Mesendoderm (in vitro differentiated cells): ENCODE data around the gene GNAT3.

Experiments used
- DNase-seq: peaks from one replicate; pipeline ENCODE4 v3.0.0; 2013
- H2AK5ac ChIP-seq: 2 replicates; pipeline ENCODE4 v1.6.1; 2013; ENCODE audit warnings: low read length, inconsistent platforms
- H2BK120ac ChIP-seq: 2 replicates; pipeline ENCODE4 v1.6.1; 2013; ENCODE audit warnings: low read depth, mild to moderate bottlenecking, low read length, moderate library complexity, mixed read lengths
- H2BK15ac ChIP-seq: replicated peaks from 2 replicates; pipeline ENCODE4 v1.6.1; 2013; ENCODE audit warnings: low read depth, mild to moderate bottlenecking, moderate library complexity
- H2BK5ac ChIP-seq: 2 replicates; pipeline ENCODE4 v1.6.1; 2013; ENCODE audit warnings: low read length, inconsistent platforms
- H3K18ac ChIP-seq: 2 replicates; pipeline ENCODE4 v1.6.1; 2013; ENCODE audit warnings: mild to moderate bottlenecking, low read length, mixed read lengths
- H3K23ac ChIP-seq: one replicate; pipeline ENCODE4 v1.6.1; 2013; ENCODE audit warnings: low read length
- H3K27ac ChIP-seq: 2 replicates; pipeline ENCODE4 v1.5.1; 2013; ENCODE audit warnings: low read depth, mild to moderate bottlenecking, inconsistent platforms, low read length, moderate library complexity
- H3K27me3 ChIP-seq: 2 replicates; pipeline ENCODE4 v1.6.1; 2013; ENCODE audit warnings: low read length, control low read depth, mild to moderate bottlenecking, inconsistent platforms; ENCODE audit not compliant: insufficient read depth, poor library complexity
- H3K36me3 ChIP-seq: 2 replicates; pipeline ENCODE4 v1.6.1; 2013; ENCODE audit warnings: low read length, inconsistent platforms; ENCODE audit not compliant: control insufficient read depth, insufficient read depth
- H3K4ac ChIP-seq: one replicate; pipeline ENCODE4 v1.6.1; 2013; ENCODE audit warnings: low read depth, mild to moderate bottlenecking, low read length, moderate library complexity
- H3K4me1 ChIP-seq: 2 replicates; pipeline ENCODE4 v1.6.1; 2013; ENCODE audit warnings: low read depth, low read length, inconsistent platforms; ENCODE audit not compliant: control insufficient read depth
- H3K4me2 ChIP-seq: 2 replicates; pipeline ENCODE4 v1.6.1; 2013; ENCODE audit warnings: low read length
- H3K4me3 ChIP-seq: 2 replicates; pipeline ENCODE4 v1.5.1; 2013; ENCODE audit warnings: mild to moderate bottlenecking, low read length
- H3K56ac ChIP-seq: one replicate; pipeline ENCODE4 v1.6.1; 2013; ENCODE audit warnings: low read length
- H3K79me1 ChIP-seq: 2 replicates; pipeline ENCODE4 v1.6.1; 2013; ENCODE audit warnings: low read length, inconsistent platforms
- H3K79me2 ChIP-seq: 2 replicates; pipeline ENCODE4 v1.6.1; 2013; ENCODE audit warnings: mild to moderate bottlenecking, low read length; ENCODE audit not compliant: control insufficient read depth, insufficient read depth
- H3K9ac ChIP-seq: 2 replicates; pipeline ENCODE4 v1.6.1; 2013; ENCODE audit warnings: low read length, inconsistent platforms
- H4K5ac ChIP-seq: one replicate; pipeline ENCODE4 v1.6.1; 2013; ENCODE audit warnings: low read length
- H4K8ac ChIP-seq: one replicate; pipeline ENCODE4 v1.6.1; 2013; ENCODE audit warnings: low read depth, mild to moderate bottlenecking, control low read depth, low read length, moderate library complexity
- WGBS: extraction: QIAGEN DNeasy Blood & Tissue Kit; methylation state at CpG from one replicate; pipeline ENCODE4 v1.1.7; 2013; ENCODE audit warnings: low lambda C conversion rate, missing lambda C conversion rate; ENCODE audit not compliant: insufficient coverage; ENCODE audit errors: extremely low coverage; 5-methylcytosine and 5-hydroxymethylcytosine counted together

The GNAT3 gene

GRCh38 chr7:80460857-80461256, 51.0 kb downstream of the GNAT3 start:
- no peak overlapping the region for H3K56ac ChIP-seq
- WGBS, result no CpG with 5 or more reads among the region's 1 CpG
- H3K23ac ChIP-seq, result no peak overlapping the region
- no peaks in the 10 kb centered on the region for H3K4me1 ChIP-seq
- no peak overlapping the region for H2BK5ac ChIP-seq
- no peaks in the 10 kb centered on the region for H3K36me3 ChIP-seq
- no peak for DNase-seq
- no peak overlapping the region for H2BK15ac ChIP-seq
- H3K4ac ChIP-seq, result no peak overlapping the region
- H3K4me3 ChIP-seq, result no peak overlapping the region
- no peak overlapping the region for H2AK5ac ChIP-seq
- H3K4me2 ChIP-seq, result no peak overlapping the region
- no peak overlapping the region for H4K8ac ChIP-seq
- H2BK120ac ChIP-seq, result no peak overlapping the region
- H3K79me1 ChIP-seq, result no peaks in the 10 kb centered on the region
- no peak overlapping the region for H3K27ac ChIP-seq
- H4K5ac ChIP-seq, result no peak overlapping the region
- no peaks in the 10 kb centered on the region for H3K79me2 ChIP-seq
- no peaks in the 10 kb centered on the region for H3K27me3 ChIP-seq
- H3K18ac ChIP-seq, result no peak overlapping the region
- H3K9ac ChIP-seq, result no peak overlapping the region

- no CpG with 5 or more reads among the region's 4 CpGs for WGBS
Measured at GRCh38 chr7:80459776-80460510, 51.9 kb downstream of the GNAT3 start.

GRCh38 chr7:80458822-80459725, 52.8 kb downstream of the GNAT3 start:
- Histone ChIP-seq H4K8ac (no peak overlapping the region), H3K4me3 (no peak overlapping the region), H3K18ac (no peak overlapping the region), H3K4me1 (no peaks in the 10 kb centered on the region), H3K9ac (no peak overlapping the region), H2AK5ac (no peak overlapping the region), H4K5ac (no peak overlapping the region), H2BK120ac (no peak overlapping the region), H2BK15ac (no peak overlapping the region), H3K4ac (no peak overlapping the region), H3K79me2 (no peaks in the 10 kb centered on the region), H3K4me2 (no peak overlapping the region), H3K36me3 (no peaks in the 10 kb centered on the region), H3K27ac (no peak overlapping the region), H3K56ac (no peak overlapping the region), H3K23ac (no peak overlapping the region), H3K27me3 (no peaks in the 10 kb centered on the region), H3K79me1 (no peaks in the 10 kb centered on the region), H2BK5ac (no peak overlapping the region)
- no peak for DNase-seq
- WGBS, result 100% methylated on average over 1 of the region's 6 CpGs

More at GRCh38 chr7:80459776-80460510, 51.9 kb downstream of the GNAT3 start:
- Histone ChIP-seq H3K56ac (no peak overlapping the region), H3K79me2 (no peaks in the 10 kb centered on the region), H4K5ac (no peak overlapping the region), H3K36me3 (no peaks in the 10 kb centered on the region), H3K9ac (no peak overlapping the region), H3K79me1 (no peaks in the 10 kb centered on the region), H2BK15ac (no peak overlapping the region), H3K27me3 (no peaks in the 10 kb centered on the region), H3K4me3 (no peak overlapping the region), H3K23ac (no peak overlapping the region), H3K27ac (no peak overlapping the region), H2BK5ac (no peak overlapping the region), H3K18ac (no peak overlapping the region), H2AK5ac (no peak overlapping the region), H3K4ac (no peak overlapping the region), H3K4me2 (no peak overlapping the region), H2BK120ac (no peak overlapping the region), H3K4me1 (no peaks in the 10 kb centered on the region), H4K8ac (no peak overlapping the region)
- DNase-seq, result no peak

GRCh38 chr7:80453699-80454340, 58.0 kb downstream of the GNAT3 start:
- WGBS, result no CpG with 5 or more reads among the region's 2 CpGs
- no peak overlapping the region for H2BK15ac ChIP-seq
- H3K4ac ChIP-seq, result no peak overlapping the region
- no peaks in the 10 kb centered on the region for H3K79me1 ChIP-seq
- no peaks in the 10 kb centered on the region for H3K79me2 ChIP-seq
- H3K9ac ChIP-seq, result no peak overlapping the region
- H2BK5ac ChIP-seq, result no peak overlapping the region
- no peak overlapping the region for H3K23ac ChIP-seq
- no peak overlapping the region for H3K4me2 ChIP-seq
- no peaks in the 10 kb centered on the region for H3K4me1 ChIP-seq
- H3K18ac ChIP-seq, result no peak overlapping the region
- H3K27ac ChIP-seq, result no peak overlapping the region
- no peak overlapping the region for H4K8ac ChIP-seq
- DNase-seq, result peak; percentile 12
- no peak overlapping the region for H3K56ac ChIP-seq
- no peak overlapping the region for H4K5ac ChIP-seq
- H3K4me3 ChIP-seq, result no peak overlapping the region
- no peaks in the 10 kb centered on the region for H3K36me3 ChIP-seq
- no peak overlapping the region for H2AK5ac ChIP-seq
- no peak overlapping the region for H2BK120ac ChIP-seq
- H3K27me3 ChIP-seq, result no peaks in the 10 kb centered on the region

GRCh38 chr7:80450621-80451308, 61.1 kb downstream of the GNAT3 start:
- Histone ChIP-seq H2BK15ac (no peak overlapping the region), H3K18ac (peak overlapping the region; percentile 39), H3K27me3 (no peaks in the 10 kb centered on the region), H3K9ac (no peak overlapping the region), H3K79me1 (no peaks in the 10 kb centered on the region), H4K8ac (no peak overlapping the region), H3K4me2 (no peak overlapping the region), H2AK5ac (no peak overlapping the region), H3K79me2 (no peaks in the 10 kb centered on the region), H3K56ac (no peak overlapping the region), H3K4me3 (no peak overlapping the region), H3K23ac (no peak overlapping the region), H3K4me1 (no peaks in the 10 kb centered on the region), H4K5ac (no peak overlapping the region), H3K36me3 (no peaks in the 10 kb centered on the region), H3K27ac (no peak overlapping the region), H2BK120ac (no peak overlapping the region), H2BK5ac (no peak overlapping the region), H3K4ac (peak overlapping the region; percentile 36)
- no peak for DNase-seq
- no CpG with 5 or more reads among the region's 6 CpGs for WGBS
